DND-41 (cell line): ENCODE data around the gene SLC17A9.

ENCODE experiments used
- ATAC-seq: fragments of 200-7000 bp; cut with Tn5 transposase; 3 replicates; pipeline ENCODE4 v1.9.1; 2021; ENCODE audit warnings: low read depth; ENCODE audit not compliant: insufficient read depth
- DNase-seq: peaks from one replicate; pipeline ENCODE4 v3.0.0-alpha.2; 2020
- H2AFZ ChIP-seq: 2 replicates; pipeline ENCODE4 v1.6.0; 2012; ENCODE audit warnings: low read depth, low read length
- H3K27ac ChIP-seq: 2 replicates; pipeline ENCODE4 v1.5.1; 2012; ENCODE audit warnings: low read length, inconsistent platforms
- H3K27me3 ChIP-seq: fragments of 200-600 bp; sonication (generic); 2 replicates; pipeline ENCODE4 v1.6.0; 2012; ENCODE audit warnings: low read length, mild to moderate bottlenecking, inconsistent platforms; ENCODE audit not compliant: insufficient read depth, poor library complexity
- H3K36me3 ChIP-seq: 2 replicates; pipeline ENCODE4 v1.5.1; 2012; ENCODE audit warnings: low read length, inconsistent platforms; ENCODE audit not compliant: insufficient read depth
- H3K4me1 ChIP-seq: 2 replicates; pipeline ENCODE4 v1.5.1; 2012; ENCODE audit warnings: mild to moderate bottlenecking, low read length; ENCODE audit not compliant: insufficient read depth
- H3K4me2 ChIP-seq: 2 replicates; pipeline ENCODE4 v1.6.0; 2012; ENCODE audit warnings: mild to moderate bottlenecking, moderate library complexity, low read length, inconsistent platforms; ENCODE audit not compliant: insufficient read depth
- H3K4me3 ChIP-seq, 2 experiments: fragments of 200-600 bp in 1 of 2; shearing (Covaris generic) in 1 of 2; 2 replicates each; pipeline ENCODE4 v1.5.1; 2012 to 2016; ENCODE audit warnings: inconsistent platforms in 2 of 2, low read length in 2 of 2, mild to moderate bottlenecking in 2 of 2, low read depth in 1 of 2, moderate library complexity in 1 of 2
- H3K79me2 ChIP-seq: 2 replicates; pipeline ENCODE4 v1.6.0; 2012; ENCODE audit warnings: low read length, inconsistent platforms; ENCODE audit not compliant: insufficient read depth
- H3K9ac ChIP-seq: 2 replicates; pipeline ENCODE4 v1.6.0; 2012; ENCODE audit warnings: low read depth, mild to moderate bottlenecking, inconsistent platforms, low read length, moderate library complexity
- H3K9me3 ChIP-seq: 2 replicates; pipeline ENCODE4 v1.5.1; 2012; ENCODE audit warnings: low read length, moderate library complexity, mild to moderate bottlenecking, inconsistent platforms; ENCODE audit not compliant: insufficient read depth, severe bottlenecking
- H4K20me1 ChIP-seq: 2 replicates; pipeline ENCODE4 v1.6.0; 2012; ENCODE audit warnings: low read length; ENCODE audit not compliant: insufficient read depth
- CTCF ChIP-seq: IDR thresholded peaks from 2 replicates; pipeline ENCODE4 v1.5.1; 2012; ENCODE audit warnings: borderline replicate concordance, low read length, moderate library complexity, mild to moderate bottlenecking; ENCODE audit not compliant: poor library complexity, severe bottlenecking; ENCODE audit errors: extremely low read depth
- EZH2 ChIP-seq: IDR thresholded peaks from 3 replicates; pipeline ENCODE4 v1.6.1; 2012; ENCODE audit warnings: borderline replicate concordance, low read depth, mild to moderate bottlenecking, moderate library complexity, low read length, inconsistent platforms; ENCODE audit not compliant: severe bottlenecking

Gene SLC17A9

GRCh38 chr20:62957136-62958117 lies 4.9 kb downstream of the SLC17A9 start:
- no peaks in the 10 kb centered on the region for H3K27me3 ChIP-seq
- H2AFZ ChIP-seq = no peak overlapping the region
- H3K9me3 ChIP-seq = no peaks in the 10 kb centered on the region
- no peak overlapping the region for H3K9ac ChIP-seq
- no peaks in the 10 kb centered on the region for H3K36me3 ChIP-seq
- no peaks in the 10 kb centered on the region; the same call in 1 of the 2 replicates for H4K20me1 ChIP-seq
- DNase-seq (no peak), ATAC-seq (no peak)
- H3K4me3 ChIP-seq = no peak overlapping the region
- TF ChIP-seq CTCF (no peak), EZH2 (no peak)
- H3K4me2 ChIP-seq = no peak overlapping the region
- peaks cover 4% of the 10 kb centered on the region; the same call in 1 of the 2 replicates for H3K79me2 ChIP-seq
- H3K4me1 ChIP-seq = peaks cover 48% of the 10 kb centered on the region
- 0 out of 2 replicates have a peak overlapping the region, but pooled peaks have one; percentile 22 for H3K27ac ChIP-seq

- no peak overlapping the region; the same call in 1 of the 2 replicates for H3K4me2 ChIP-seq
Measured at GRCh38 chr20:62958388-62959100, 6.0 kb downstream of the SLC17A9 start.

More at GRCh38 chr20:62958388-62959100, 6.0 kb downstream of the SLC17A9 start:
- no peak overlapping the region for H3K4me3 ChIP-seq
- no peak overlapping the region for H3K27ac ChIP-seq
- no peak overlapping the region for H3K9ac ChIP-seq
- no peaks in the 10 kb centered on the region for H3K79me2 ChIP-seq
- H3K9me3 ChIP-seq = no peaks in the 10 kb centered on the region
- TF ChIP-seq CTCF (no peak), EZH2 (no peak)
- peaks cover 37% of the 10 kb centered on the region for H3K4me1 ChIP-seq
- no peaks in the 10 kb centered on the region for H3K36me3 ChIP-seq
- no peaks in the 10 kb centered on the region; the same call in 1 of the 2 replicates for H4K20me1 ChIP-seq
- no peak for ATAC-seq
- H2AFZ ChIP-seq = no peak overlapping the region
- no peak for DNase-seq
- H3K27me3 ChIP-seq = no peaks in the 10 kb centered on the region
